ENCODE measurements around the gene NBAS. TPM values are rescaled to one million over a fixed set of nuclear protein-coding genes. Genes with fewer than 3 reads are reported as not detected.
A peak's percentile ranks its signal among the peaks of the same experiment; 100 is the strongest.

The NBAS gene
- total and polyA plus RNA-seq, 2 of the 13 experiments (the other 11 are each of a cell fraction or from before 2014, with no cell fraction given) = 33.6 to 58.7 TPM

DNA sequence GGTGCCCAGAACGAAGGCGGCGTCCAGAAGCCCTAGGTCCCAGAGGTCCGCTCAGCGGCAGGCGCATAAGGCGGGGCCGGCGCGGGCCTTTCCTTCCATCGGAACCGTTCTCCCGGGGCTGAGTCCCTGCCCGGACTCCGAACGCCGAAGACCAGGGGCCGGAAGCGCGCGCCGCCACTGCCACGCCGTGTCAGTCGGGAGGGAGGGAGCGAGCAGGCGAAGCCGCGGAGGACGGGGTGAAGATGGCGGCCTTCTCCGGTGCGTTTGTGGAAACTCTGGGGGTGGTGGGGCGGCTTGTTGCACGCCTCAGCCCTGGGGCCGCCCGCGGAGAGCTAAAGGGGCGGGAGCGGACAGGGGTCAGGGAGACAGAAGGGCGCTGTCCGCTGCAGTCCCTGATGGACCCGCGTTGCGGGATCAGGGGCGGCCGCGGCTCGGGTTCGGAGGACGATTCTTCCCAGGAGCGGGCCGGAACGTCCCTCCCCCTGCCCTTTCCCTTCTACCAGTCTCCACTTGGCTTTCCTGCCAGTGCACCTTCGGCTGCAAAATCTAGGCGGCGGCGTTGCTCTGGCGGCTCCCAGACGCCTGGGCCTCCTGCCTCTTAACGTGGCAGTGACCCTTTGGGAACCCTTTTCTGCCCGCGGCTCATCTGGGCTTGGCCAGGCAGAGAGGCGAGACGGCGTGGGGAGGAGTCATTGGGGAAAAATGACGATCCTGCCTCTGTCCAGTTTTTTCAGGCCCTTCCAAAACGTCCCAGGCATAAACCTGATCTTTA is 30.7 kb upstream of the NBAS start, which contains the start of gene DDX1 (continued):
- TF ChIP-seq PCBP1 (IDR thresholded peaks at IDR 0.05; ENCODE audit: borderline replicate concordance, low read depth, low read length) (peak; percentile 88), MAFG (CRISPR knock-in tag; IDR thresholded peaks at IDR 0.05) (no peak), ZSCAN9 (CRISPR knock-in tag; IDR thresholded peaks at IDR 0.05; ENCODE audit: borderline replicate concordance) (peak; percentile 98), ZNF672 (CRISPR knock-in tag; IDR thresholded peaks at IDR 0.05) (peak; percentile 97), EZH2 (conservative IDR thresholded peaks at IDR 0.05; ENCODE audit: low read depth, low read length) (no peak), CBX1 (IDR thresholded peaks at IDR 0.05; ENCODE audit: low read depth) (peak; percentile 98), HOXA5 (CRISPR knock-in tag; IDR thresholded peaks at IDR 0.05) (peak; percentile 99), MAFF (IDR thresholded peaks at IDR 0.05; ENCODE audit: low read depth, low read length) (no peak; the same call in 1 of the 2 replicates), PHF5A (CRISPR knock-in tag; IDR thresholded peaks at IDR 0.05; ENCODE audit: low read depth, unreplicated experiment) (peak; percentile 96), MLX (CRISPR knock-in tag; IDR thresholded peaks at IDR 0.05) (peak; percentile 73), ZNF7 (CRISPR knock-in tag; IDR thresholded peaks at IDR 0.05) (peak; percentile 4; the same call in 1 of the 2 replicates), PBX2 (CRISPR knock-in tag; IDR thresholded peaks at IDR 0.05) (no peak), GTF2F1 (IDR thresholded peaks at IDR 0.05; ENCODE audit: low read length) (peak; percentile 86)
- TF ChIP-seq, protein P1, sequence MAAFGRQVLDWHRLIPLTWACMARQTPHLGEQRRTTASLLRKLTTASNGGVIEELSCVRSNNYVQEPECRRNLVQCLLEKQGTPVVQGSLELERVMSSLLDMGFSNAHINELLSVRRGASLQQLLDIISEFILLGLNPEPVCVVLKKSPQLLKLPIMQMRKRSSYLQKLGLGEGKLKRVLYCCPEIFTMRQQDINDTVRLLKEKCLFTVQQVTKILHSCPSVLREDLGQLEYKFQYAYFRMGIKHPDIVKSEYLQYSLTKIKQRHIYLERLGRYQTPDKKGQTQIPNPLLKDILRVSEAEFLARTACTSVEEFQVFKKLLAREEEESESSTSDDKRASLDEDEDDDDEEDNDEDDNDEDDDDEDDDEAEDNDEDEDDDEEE (CRISPR knock-in tag; IDR thresholded peaks at IDR 0.05) = peak; percentile 59
- TF ChIP-seq, protein P2, sequence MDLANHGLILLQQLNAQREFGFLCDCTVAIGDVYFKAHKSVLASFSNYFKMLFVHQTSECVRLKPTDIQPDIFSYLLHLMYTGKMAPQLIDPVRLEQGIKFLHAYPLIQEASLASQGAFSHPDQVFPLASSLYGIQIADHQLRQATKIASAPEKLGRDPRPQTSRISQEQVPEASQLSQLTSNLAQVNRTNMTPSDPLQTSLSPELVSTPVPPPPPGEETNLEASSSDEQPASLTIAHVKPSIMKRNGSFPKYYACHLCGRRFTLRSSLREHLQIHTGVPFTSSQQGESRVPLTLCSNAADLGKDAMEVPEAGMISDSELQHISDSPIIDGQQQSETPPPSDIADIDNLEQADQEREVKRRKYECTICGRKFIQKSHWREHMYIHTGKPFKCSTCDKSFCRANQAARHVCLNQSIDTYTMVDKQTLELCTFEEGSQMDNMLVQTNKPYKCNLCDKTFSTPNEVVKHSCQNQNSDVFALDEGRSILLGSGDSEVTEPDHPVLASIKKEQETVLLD (CRISPR knock-in tag; IDR thresholded peaks at IDR 0.05; ENCODE audit: low read depth) = peak; percentile 97
- TF ChIP-seq, protein P3, sequence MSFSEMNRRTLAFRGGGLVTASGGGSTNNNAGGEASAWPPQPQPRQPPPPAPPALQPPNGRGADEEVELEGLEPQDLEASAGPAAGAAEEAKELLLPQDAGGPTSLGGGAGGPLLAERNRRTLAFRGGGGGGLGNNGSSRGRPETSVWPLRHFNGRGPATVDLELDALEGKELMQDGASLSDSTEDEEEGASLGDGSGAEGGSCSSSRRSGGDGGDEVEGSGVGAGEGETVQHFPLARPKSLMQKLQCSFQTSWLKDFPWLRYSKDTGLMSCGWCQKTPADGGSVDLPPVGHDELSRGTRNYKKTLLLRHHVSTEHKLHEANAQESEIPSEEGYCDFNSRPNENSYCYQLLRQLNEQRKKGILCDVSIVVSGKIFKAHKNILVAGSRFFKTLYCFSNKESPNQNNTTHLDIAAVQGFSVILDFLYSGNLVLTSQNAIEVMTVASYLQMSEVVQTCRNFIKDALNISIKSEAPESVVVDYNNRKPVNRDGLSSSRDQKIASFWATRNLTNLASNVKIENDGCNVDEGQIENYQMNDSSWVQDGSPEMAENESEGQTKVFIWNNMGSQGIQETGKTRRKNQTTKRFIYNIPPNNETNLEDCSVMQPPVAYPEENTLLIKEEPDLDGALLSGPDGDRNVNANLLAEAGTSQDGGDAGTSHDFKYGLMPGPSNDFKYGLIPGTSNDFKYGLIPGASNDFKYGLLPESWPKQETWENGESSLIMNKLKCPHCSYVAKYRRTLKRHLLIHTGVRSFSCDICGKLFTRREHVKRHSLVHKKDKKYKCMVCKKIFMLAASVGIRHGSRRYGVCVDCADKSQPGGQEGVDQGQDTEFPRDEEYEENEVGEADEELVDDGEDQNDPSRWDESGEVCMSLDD (CRISPR knock-in tag; IDR thresholded peaks at IDR 0.05; ENCODE audit: borderline replicate concordance) = peak; percentile 86; the same call in 1 of the 2 replicates
- TF ChIP-seq, protein P4, sequence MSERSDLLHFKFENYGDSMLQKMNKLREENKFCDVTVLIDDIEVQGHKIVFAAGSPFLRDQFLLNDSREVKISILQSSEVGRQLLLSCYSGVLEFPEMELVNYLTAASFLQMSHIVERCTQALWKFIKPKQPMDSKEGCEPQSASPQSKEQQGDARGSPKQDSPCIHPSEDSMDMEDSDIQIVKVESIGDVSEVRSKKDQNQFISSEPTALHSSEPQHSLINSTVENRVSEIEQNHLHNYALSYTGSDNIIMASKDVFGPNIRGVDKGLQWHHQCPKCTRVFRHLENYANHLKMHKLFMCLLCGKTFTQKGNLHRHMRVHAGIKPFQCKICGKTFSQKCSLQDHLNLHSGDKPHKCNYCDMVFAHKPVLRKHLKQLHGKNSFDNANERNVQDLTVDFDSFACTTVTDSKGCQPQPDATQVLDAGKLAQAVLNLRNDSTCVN (CRISPR knock-in tag; IDR thresholded peaks at IDR 0.05; ENCODE audit: borderline replicate concordance) = peak; percentile 90

Measured in HepG2 (cell line).